A204.1 (cell line): ENCODE measurements around the gene BCL11B.
"Not testable (repeated sequence)": the region's sequence is repeated elsewhere in the genome, so short reads cannot be mapped to it uniquely, and the experiment has no call there.

ENCODE experiments used
- FAIRE-seq: peaks from 2 replicates; lab custom pipeline; 2012; peaks lifted over from hg19 to GRCh38; lab: Jason Lieb, UNC

BCL11B gene

DNA sequence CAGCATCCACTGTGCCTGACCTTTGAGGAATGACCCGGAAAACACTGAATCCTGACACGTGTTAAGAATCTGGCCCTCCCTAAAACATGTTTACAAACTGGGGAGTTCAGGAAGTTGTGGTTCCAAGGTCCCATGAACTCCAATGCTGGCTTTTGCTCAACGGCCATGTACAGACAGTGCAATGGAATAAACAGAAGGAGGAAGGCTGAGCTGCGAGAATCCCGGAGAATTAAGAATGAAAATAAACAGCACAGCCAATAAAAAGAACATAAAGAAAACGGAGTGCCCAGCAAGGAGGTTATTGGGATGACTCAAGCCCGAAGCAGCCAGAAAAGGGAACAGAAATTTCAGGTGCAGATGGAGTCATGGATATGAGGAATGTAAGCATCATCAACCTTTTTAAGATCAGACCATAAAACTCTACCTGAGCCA is 32.3 kb downstream of the BCL11B start:
- FAIRE-seq = no peak

GRCh38 chr14:99238216-99238615 is 33.8 kb downstream of the BCL11B start:
- no peak for FAIRE-seq

DNA sequence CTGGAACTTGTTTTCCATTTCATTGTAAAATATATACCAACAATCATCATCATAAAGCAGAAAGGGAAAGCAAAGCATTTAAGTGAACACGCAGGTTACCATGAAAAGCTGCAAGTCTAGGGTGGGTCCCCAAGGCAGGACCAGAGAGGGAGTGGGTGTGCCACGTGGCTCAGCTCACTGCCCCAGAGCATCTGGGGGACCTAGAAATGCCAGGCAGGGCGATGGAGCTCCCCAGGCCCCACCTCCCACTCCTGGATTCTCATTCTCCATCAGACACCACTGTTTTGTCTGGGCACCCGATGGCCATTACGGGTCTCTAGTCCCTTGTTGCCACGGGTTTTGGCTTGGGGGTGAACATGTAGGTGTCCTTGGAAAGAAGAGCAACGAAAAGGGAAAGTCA is 34.7 kb downstream of the BCL11B start:
- FAIRE-seq = no peak

DNA sequence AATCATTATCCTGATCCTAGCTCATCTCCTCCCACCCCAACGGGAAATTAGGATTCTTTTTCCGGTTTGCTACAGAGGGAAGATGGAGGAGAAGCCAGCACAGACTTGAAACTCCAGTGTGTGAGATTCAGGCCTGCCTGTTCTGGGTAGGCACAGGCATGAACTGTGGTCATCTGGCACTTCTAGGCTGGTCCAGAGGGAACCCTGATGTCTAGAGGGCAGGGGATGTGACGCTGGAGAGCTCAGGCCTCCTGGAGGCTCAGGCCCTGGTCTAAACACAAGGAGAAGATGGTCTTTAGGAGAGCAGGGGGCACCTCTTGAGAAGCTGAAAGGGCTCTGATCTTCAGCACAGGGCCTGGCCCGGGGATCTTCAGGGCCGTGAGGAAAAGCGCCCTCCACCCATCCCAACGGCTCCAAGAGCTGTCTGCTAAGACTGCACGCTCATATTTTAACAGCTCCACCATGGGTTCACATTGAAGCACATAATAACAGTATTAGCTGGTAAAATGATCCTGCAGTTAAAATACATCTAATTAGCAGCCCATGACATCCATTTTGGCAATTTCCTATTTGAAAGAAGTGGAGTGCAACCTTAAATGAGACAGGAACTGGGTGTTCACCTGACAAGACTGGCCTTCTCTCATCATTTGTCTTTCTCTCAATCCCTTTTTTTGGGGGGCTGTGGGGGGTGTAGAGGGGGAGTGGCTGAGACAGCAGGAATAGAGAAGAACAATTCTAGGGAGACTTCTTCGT is 35.4 kb downstream of the BCL11B start:
- no peak for FAIRE-seq

- no peak for FAIRE-seq
These were observed 36.2 kb downstream of the BCL11B start for GRCh38 chr14:99235582-99236320.

- no peak for FAIRE-seq
These were observed 36.9 kb downstream of the BCL11B start for GRCh38 chr14:99234961-99235571.

DNA sequence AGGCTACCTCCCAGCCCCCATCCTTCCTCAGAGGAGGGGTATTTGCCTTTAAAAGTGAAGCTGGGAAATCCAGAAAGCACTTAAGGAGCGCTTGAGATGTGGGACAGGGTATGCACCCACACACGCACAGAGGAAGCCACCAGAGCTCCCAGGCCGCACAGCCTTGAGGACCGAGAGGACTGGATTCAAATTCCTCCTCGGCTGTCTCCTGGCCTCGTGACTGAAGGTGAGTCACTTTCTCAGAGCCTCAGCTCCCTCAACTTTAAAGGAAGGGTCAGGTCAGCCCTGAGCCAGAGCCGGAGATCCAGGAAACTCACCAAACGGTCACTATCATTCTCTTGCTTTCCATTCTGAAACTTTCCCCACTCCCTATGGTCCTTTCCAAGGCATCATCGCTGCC is 37.6 kb downstream of the BCL11B start:
- FAIRE-seq = no peak

GRCh38 chr14:99233222-99234035 is 38.6 kb downstream of the BCL11B start:
- FAIRE-seq = no peak

DNA sequence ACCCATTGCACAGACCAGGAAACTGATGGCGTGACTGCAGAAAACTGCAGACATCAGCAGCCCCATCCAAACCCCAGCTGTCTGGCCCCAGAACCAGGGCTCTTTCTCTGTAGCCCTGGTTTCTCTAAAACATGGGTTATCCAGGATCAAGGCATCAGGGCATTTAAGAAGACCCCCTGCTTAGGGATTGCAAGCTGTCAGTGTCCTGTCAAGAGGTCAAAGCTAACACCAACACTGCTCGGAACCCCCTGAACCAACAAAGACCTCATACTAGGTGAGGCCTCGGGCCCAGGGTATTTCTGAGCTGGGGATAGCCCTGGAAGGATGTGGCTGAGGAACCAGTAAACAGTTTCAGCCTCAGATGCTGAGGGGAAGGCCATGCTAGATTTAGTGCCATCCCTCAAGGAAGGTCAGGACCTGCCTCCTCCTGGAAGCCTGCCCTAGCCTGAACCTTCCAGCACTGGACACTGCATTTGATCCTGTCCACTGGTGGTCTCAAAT is 39.2 kb downstream of the BCL11B start:
- FAIRE-seq = no peak

DNA sequence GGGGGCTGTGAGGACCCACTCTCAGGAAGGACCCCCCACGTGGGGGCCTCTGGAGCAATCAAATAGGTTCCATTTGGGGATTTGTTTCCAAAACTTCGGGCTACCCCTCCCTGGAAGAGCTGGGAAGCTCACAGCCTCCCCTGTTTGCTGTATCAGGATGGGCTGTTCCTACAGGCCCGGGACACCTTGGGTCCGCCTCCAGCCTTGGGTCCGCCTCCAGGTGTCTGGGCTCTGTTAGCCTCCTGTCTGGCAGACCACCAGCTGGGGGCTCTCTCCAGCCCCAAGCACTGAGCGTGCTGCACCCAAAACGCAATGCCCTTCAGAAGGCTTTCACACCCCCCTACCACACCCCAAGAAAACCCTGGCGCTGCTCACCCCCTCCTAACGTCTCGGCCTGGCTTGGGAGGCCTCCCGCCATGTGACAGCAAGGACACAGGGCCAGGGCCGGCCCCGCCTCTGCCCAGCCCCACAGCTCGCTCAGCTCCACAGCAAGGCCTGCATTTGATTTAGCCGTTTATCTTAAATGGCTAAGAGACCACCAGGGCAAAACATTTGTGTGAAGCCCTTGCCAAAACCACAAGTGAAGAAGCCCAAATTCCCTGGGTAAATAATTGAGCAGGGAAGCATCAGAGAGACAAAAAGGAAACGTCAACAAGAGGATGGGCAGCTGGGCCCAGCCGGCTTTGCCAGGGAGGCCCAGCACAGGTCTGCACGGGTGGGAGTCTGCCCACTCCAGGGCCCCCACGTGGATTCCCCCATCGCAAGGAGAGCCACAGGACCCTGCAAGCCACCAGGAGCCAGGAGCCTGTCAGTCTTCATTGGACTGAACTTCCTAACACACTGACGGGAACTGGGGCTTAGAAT is 39.9 kb downstream of the BCL11B start:
- FAIRE-seq = no peak

DNA sequence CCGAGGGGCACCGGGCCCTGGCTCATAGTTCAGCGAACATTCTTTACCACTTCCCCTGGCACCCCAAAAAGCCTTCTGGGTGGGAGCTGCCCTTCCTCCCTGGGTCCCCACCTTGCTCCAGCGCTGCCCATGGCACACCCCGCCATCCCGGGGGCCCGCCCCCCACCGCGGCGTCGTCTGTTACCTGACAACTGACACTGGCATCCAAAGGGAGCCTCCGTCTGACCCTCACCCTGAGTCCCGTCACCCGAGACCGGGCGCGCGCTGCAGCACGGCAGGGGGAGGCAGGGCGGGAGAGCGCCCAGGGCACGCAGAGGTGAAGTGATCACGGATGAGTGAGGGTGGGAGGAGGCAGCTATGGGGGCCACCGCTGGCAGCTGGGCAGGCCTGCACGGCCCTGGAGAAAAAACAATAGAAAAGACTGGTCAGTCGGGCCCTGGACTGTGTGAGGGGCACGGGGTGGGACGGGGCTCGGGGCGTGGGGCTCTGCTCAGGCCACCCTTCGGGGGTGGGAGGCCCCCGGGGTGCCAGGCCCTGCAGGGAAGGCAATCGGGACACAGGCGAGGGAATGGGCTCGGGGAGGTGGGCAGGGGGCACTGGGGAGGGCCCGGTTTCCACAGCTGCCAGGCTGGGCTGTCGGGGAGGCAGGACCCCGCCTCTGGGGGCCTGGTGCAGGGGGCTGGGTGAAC is 40.7 kb downstream of the BCL11B start:
- FAIRE-seq = no peak

DNA sequence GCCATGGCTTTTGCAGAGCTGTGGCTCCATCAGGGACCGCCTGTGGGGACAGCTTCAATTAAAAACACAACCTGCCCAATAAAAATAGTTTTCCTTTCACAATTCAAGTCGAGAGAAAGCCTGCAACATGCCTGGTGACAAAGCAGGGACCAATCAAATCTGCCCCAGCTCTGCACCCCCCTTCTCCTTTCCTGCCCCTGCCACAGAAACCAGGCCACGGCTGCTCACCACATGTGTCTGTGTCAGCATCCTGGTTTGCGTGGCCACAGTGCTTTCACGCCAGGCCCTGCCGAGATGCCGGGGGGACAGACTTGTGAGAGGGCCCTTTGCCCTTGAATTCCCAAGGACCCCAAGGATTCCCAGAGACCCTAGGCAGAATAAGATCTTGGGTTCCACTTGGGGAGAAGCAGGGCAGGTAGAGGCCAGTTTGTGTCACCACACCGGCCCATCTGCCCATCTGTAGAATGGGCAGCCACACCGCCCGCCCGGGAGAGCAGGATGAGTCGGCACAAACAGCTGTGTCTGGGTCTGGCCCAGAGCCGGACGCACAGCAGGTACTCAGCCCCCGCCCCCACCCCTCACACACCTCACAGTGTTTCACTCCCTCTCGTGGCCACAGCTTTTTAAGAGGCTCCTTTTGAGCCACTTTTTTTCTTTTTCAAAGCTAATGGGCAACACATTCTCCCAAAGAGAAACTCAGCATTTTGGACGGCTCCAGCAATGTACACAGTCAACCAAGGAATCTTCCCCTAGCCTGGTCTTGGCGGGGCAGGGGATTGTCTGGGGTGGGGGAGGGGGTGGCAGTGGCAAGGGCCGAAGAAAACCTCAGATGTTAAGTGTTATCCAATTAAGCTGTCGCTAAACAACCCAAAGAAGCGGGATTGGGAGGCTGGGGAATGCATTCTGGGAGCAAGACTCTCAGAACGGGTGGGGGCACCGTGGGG is 41.5 kb downstream of the BCL11B start:
- no peak for FAIRE-seq

DNA sequence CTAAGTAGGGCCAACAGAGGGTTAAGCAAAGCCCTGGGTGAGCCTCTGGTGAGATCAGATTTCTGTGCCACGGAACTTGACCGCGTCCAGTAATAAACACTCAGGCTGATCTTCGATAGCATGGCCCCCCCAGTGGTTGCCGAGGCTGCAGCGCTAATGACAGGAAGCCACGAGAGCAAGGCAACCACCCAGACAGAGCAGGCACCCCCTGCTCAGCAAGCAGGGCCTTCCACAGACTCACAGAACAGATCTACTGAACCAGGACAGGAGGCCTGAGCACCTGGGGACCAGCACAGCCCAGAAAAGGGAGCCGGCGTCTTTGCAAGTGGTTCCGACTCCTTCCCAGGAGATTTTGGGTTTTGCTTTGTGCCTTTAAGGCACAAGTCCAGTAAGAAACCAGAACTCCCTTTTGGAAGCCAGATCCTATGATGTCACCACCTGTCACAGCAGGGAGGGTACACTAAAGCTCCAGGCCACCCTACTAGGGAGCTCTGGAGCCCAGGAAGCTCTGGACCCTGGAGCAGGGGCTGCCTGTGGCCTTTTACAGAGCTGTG is 42.3 kb downstream of the BCL11B start:
- no peak for FAIRE-seq

DNA sequence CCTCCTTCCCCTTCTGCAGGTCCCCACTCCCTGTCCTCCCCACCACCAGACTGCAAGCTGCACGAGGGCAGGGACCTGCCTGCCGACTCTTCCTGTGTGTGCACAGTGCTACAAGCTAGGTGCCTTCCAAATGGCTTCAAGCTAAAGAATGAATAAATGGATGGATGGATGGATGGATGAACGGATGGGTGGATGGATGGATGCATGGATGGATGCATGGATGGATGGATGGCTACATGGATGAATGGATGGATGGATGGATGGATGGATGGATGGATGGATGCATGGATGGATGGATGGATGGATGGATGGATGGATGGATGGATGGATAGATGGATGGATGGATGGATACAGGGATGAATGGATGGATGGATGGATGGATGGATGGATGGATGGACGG is 43.2 kb downstream of the BCL11B start:
- not testable (repeated sequence) for FAIRE-seq

DNA sequence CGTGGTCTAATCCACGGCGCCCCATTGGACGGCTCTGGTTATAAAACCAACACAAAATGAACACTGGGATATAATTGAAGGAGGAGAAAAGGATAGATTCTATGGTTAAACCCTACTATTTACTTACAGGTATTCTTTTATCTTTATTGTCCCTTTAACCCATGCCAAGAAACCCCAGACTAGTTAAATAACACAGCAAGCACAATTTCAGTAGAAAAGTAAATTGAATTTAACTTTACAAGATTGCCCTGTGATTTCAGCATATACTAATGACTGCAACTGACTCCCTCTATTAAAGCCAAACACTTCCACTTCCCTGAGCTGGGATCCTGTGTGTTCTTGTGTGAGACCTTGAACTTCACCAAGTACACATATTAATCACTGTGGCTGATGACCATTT is 45.3 kb downstream of the BCL11B start:
- no peak for FAIRE-seq

GRCh38 chr14:99225436-99226203 is 46.4 kb downstream of the BCL11B start:
- no peak for FAIRE-seq

- FAIRE-seq = no peak
These were observed 47.0 kb downstream of the BCL11B start for GRCh38 chr14:99224948-99225347.

GRCh38 chr14:99224116-99224910 is 47.7 kb downstream of the BCL11B start:
- no peak for FAIRE-seq
